Cardiac fibroblast (primary cell): ENCODE results near the gene EIF1AD.

Experiments used
- DNase-seq, 2 donors: peaks; one replicate each; pipeline versions ENCODE4 v3.0.0 to v3.0.0-alpha.2; 2010; ENCODE audit warnings: low read depth in 2 of 2
- H3K4me3 ChIP-seq, 2 donors: replicated peaks in 1 of 2; 1 replicate in 1 of 2; 2 replicates in 1 of 2; pipeline ENCODE4 v1.5.1; 2011; ENCODE audit warnings: low read depth in 2 of 2, low read length in 2 of 2, mild to moderate bottlenecking in 2 of 2, moderate library complexity in 1 of 2
- TF ChIP-seq, protein P1 (sequence below): IDR thresholded peaks from one replicate; pipeline ENCODE4 v1.5.1; 2011; ENCODE audit warnings: low read depth, mild to moderate bottlenecking, low read length, inconsistent platforms

EIF1AD gene

DNA sequence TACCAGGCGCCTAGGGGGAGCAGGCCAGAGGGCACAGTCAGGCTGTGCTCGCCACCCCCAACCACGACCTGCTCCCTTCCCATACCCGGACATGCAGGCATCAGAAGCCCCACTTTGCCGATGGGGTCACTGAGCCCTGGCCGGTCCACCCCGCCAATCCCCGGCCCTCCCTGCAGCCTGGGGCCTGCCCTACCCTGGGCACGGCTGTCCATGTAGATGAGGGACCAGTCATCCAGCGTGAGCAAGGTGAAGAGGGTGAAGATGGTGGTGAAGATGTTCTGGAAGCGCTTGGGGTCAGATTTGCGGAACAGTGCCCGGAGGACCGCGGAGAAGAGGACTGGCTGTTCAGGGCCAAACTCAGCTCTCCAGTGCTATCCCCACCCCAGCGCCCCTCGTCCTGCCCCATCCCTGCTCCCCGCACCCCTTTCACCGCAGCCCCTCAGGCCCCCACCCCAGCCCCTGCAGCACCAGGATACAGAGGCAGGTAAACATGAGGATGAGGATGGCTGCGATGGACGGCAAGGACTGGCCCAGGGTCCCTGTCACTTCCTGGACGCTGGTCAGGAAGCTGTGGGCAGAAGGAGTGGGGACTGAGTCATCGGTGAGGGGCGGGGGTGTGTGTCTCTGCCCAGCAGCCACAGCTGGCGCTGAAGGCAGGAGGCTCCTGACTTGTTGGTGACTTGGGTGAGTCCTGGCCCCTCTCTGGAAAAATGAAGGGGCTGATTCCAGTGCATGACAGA is 18.8 kb upstream of the EIF1AD start:
- H3K4me3 ChIP-seq, result no peak overlapping the region
- peak; percentile 69 to 74 for DNase-seq
- TF ChIP-seq, protein P1, sequence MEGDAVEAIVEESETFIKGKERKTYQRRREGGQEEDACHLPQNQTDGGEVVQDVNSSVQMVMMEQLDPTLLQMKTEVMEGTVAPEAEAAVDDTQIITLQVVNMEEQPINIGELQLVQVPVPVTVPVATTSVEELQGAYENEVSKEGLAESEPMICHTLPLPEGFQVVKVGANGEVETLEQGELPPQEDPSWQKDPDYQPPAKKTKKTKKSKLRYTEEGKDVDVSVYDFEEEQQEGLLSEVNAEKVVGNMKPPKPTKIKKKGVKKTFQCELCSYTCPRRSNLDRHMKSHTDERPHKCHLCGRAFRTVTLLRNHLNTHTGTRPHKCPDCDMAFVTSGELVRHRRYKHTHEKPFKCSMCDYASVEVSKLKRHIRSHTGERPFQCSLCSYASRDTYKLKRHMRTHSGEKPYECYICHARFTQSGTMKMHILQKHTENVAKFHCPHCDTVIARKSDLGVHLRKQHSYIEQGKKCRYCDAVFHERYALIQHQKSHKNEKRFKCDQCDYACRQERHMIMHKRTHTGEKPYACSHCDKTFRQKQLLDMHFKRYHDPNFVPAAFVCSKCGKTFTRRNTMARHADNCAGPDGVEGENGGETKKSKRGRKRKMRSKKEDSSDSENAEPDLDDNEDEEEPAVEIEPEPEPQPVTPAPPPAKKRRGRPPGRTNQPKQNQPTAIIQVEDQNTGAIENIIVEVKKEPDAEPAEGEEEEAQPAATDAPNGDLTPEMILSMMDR, result no peak

DNA sequence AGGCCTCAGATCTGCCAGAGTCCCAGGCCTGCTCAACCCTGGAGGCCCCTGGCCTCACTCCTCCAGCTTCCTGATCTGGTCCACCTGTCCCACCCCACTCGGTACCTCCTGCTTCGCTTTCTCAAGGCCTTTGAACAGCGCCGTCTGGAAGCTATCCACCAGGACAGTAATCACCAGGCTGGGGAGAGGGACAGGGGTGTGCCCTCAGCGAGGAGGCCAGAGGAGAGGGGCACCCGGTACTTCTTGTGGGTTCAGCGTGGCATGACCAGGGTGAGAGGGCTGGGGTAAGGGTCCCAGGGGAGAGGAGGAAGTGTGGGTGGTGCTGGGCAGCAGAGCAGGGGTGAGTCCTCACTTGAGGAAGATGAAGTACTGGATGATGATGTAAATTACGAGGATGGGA is 18.3 kb upstream of the EIF1AD start:
- TF ChIP-seq, protein P1, result no peak
- no peak for DNase-seq
- no peak overlapping the region for H3K4me3 ChIP-seq

DNA sequence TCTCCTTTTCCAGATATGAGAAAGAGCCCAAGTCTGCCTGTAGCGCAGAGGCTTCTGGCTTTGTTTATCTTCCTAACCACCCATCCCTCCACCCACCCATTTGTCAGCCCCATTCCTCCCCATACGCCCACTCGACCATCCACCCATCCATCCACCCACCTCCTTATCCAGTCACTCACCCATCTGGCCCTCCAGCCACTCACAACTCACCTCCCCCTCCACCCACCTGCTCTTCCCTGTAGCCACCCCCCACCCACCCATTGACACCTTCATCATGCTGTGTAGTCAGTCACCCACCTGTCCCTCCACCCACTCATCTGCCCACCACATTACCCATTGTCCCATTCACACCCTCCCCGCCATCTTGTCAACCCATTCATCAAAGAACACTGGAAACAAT is 15.4 kb upstream of the EIF1AD start:
- no peak overlapping the region for H3K4me3 ChIP-seq
- no peak for DNase-seq
- TF ChIP-seq, protein P1, result no peak

DNA sequence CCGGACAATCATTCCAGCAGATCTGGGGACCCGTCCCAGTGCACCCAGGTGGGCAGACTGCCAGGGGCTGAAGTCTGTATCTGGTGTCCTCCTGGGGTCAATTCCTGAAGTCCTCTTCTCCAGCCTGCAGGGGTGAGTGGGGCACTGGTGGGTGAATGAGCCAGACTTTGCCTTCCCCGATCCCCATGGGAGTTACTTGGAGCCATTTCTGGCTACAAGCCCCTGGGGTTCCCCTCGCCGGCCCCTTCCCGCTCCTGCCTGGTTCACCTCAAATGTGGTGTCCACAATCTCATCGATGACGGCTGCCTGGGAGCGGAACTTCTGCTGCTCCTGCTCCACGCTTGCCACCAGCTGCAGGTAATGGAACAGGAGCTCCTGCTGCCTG is 14.8 kb upstream of the EIF1AD start:
- DNase-seq, result no peak
- TF ChIP-seq, protein P1, result no peak

DNA sequence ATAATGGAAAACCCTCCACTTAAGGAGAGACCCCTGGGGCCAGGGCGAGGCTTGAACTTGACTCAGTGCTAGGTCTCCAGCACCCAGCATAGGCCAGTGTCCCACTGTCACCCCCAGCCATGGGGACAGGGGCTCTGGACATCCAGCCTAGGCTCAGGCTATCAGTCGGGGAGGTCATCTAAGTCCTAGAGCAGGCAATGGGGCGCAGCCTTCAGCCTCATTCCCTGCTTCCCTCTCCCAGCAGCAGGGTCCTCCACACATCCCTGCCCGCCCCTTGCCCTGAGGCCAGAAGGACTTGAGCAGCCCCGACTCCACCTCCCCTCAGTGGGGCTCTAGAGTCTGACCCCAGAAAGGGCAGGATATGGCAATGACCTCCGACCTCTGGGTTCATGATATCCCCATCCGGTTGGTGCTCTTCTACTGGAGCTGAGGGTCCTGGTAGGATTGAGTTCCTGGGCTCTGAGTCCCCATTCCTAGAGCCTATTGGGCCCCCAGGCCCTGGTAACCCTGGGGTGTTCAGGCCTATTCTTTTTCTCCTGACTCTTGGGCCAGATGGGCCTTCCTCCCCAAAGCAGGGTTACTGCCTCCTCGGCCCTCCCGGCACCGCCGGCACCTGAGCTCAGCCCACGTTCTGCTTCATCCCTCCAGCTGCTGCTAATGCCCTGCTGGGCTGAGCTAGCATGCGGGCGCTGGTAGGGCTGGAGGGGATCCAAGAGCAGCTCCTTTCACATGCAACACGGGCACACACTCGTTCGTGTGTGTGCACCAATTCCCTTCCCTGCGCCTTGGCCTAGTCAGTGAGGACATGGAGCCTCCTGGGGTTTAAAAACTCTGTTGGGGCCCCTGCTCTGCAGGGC is 14.2 kb upstream of the EIF1AD start:
- no peak overlapping the region for H3K4me3 ChIP-seq
- TF ChIP-seq, protein P1, result no peak
- no peak for DNase-seq

More for the DNA sequence above, 14.8 kb upstream of the EIF1AD start:
- H3K4me3 ChIP-seq, result no peak overlapping the region

DNA sequence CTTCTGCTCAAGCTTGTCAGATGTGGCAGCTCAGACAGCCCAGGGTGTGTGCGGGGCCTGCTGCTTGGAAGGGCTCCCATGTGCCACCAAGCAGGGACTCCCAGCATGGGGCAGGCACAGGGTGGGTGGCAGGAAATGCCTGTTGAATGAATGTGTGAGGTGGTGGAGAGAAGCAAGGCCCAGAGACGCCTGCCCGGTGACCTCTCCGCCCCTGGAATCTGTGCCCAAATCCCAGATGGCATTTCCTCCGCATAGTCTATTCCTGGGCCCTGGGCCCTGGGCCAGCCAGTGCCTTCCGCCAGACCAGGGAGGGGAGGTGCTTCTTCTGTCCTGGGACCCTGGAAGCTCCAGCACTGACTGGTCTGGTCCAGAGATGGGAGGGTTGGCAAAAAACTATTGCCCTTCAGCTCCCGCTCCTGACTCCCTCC is 13.5 kb upstream of the EIF1AD start:
- TF ChIP-seq, protein P1, result no peak
- no peak overlapping the region for H3K4me3 ChIP-seq
- peak; percentile 23 to 72 for DNase-seq
